A549 (cell line): ENCODE measurements around the gene SUSD1. TPM values are rescaled to one million over a fixed set of nuclear protein-coding genes. Genes with fewer than 3 reads are reported as not detected.

Experiments
- ATAC-seq, 2 experiments: fragments of 200-7000 bp in 1 of 2; fragments of >200 bp in 1 of 2; cut with Nextera tagmentation in 1 of 2; cut with Tn5 transposase in 1 of 2; 3 replicates each; pipeline versions ENCODE4 v1.8.0 to v1.9.1; 2018 to 2020; ENCODE audit warnings: mild to moderate bottlenecking in 1 of 2, moderate library complexity in 1 of 2
- CTCF ChIA-PET: fragments of 300-600 bp; sonication (Branson Sonifier 250); formaldehyde crosslinking; extraction: SDS; loops from one replicate; lab custom pipeline; 2021; ENCODE audit warnings: antibody characterized with exemption, inconsistent platforms; lab: Yijun Ruan, JAX
- POLR2A ChIA-PET: fragments of 350-600 bp; formaldehyde crosslinking; extraction: SDS; loops from one replicate; lab custom pipeline; 2021; ENCODE audit warnings: antibody characterized with exemption, inconsistent platforms; lab: Yijun Ruan, JAX
- DNase-seq, 2 experiments: peaks; one replicate each; pipeline versions ENCODE4 v3.0.0 to v3.0.0-alpha.2; 2011 to 2016; ENCODE audit warnings: low read depth in 1 of 2, low spot score in 1 of 2
- FAIRE-seq: peaks from 2 replicates; lab custom pipeline; 2011; peaks lifted over from hg19 to GRCh38; lab: Jason Lieb, UNC
- H3K27ac ChIP-seq, 2 experiments: fragments of >200 bp; sonication (Bioruptor Twin); formaldehyde crosslinking; 3 replicates each; pipeline ENCODE4 v1.5.1; 2016 to 2017
- H3K4me1 ChIP-seq: fragments of >200 bp; sonication (Bioruptor Twin); formaldehyde crosslinking; 3 replicates; pipeline ENCODE4 v1.6.1; 2016
- H3K4me2 ChIP-seq: fragments of >200 bp; sonication (Bioruptor Twin); formaldehyde crosslinking; 3 replicates; pipeline ENCODE4 v1.6.1; 2016
- H3K4me3 ChIP-seq: fragments of >200 bp; sonication (Bioruptor Twin); formaldehyde crosslinking; 3 replicates; pipeline ENCODE4 v1.5.1; 2016
- H3K9me3 ChIP-seq: fragments of >200 bp; sonication (Bioruptor Twin); formaldehyde crosslinking; 3 replicates; pipeline ENCODE4 v1.6.1; 2016
- CEBPB ChIP-seq, 2 experiments: fragments of >200 bp in 1 of 2; sonication (Bioruptor Twin) in 1 of 2; formaldehyde crosslinking in 1 of 2; IDR thresholded peaks; 2 replicates each; pipeline ENCODE4 v1.6.1; 2012 to 2016
- CHD2 ChIP-seq: fragments of 150-350 bp; IDR thresholded peaks from 2 replicates; pipeline ENCODE4 v1.6.1; 2014; ENCODE audit warnings: low read length; ENCODE audit not compliant: partially characterized antibody
- EP300 ChIP-seq, 2 experiments: fragments of >200 bp; sonication (Bioruptor Twin); formaldehyde crosslinking; IDR thresholded peaks; 2 replicates in 1 of 2; 3 replicates in 1 of 2; pipeline ENCODE4 v1.6.1; 2016 to 2017
- FOSL2 ChIP-seq, 2 experiments: fragments of 450-650 bp in 1 of 2; fragments of >200 bp in 1 of 2; sonication (Bioruptor Twin) in 1 of 2; formaldehyde crosslinking; IDR thresholded peaks; 2 replicates each; pipeline versions ENCODE4 v1.5.0 to v1.6.1; 2016 to 2020; ENCODE audit warnings: mild to moderate bottlenecking in 1 of 2, moderate library complexity in 1 of 2
- FOXS1 ChIP-seq: fragments of 250-450 bp; sonication (Bioruptor Pico); IDR thresholded peaks from 2 replicates; pipeline ENCODE4 v1.5.0; 2020; ENCODE audit warnings: mild to moderate bottlenecking, moderate library complexity
- GATA3 ChIP-seq: IDR thresholded peaks from 2 replicates; pipeline ENCODE4 v1.6.1; 2012; ENCODE audit warnings: borderline replicate concordance
- HDAC2 ChIP-seq: fragments of 200-600 bp; sonication (generic); IDR thresholded peaks from 2 replicates; pipeline ENCODE4 v1.6.1; 2016
- HEYL ChIP-seq: fragments of 250-450 bp; sonication (Bioruptor Pico); IDR thresholded peaks from 2 replicates; pipeline ENCODE4 v1.8.0; 2021; ENCODE audit warnings: mild to moderate bottlenecking, moderate library complexity
- HOXA7 ChIP-seq: fragments of 250-450 bp; sonication (Bioruptor Pico); IDR thresholded peaks from 2 replicates; pipeline ENCODE4 v1.5.0; 2020; ENCODE audit warnings: mild to moderate bottlenecking, moderate library complexity
- MAFK ChIP-seq: fragments of 450-650 bp; IDR thresholded peaks from 2 replicates; pipeline ENCODE4 v1.6.1; 2014; ENCODE audit not compliant: partially characterized antibody
- MAX ChIP-seq: IDR thresholded peaks from 2 replicates; pipeline ENCODE4 v1.6.1; 2012
- MYC ChIP-seq: IDR thresholded peaks from 2 replicates; pipeline ENCODE4 v1.6.1; 2012; ENCODE audit warnings: mild to moderate bottlenecking, inconsistent platforms, low read length, improper control_type of control experiment, borderline replicate concordance
- PHF8 ChIP-seq: fragments of 200-600 bp; sonication (generic); IDR thresholded peaks from 2 replicates; pipeline ENCODE4 v1.6.1; 2016; ENCODE audit warnings: low read depth, mild to moderate bottlenecking, antibody characterized with exemption, moderate library complexity, borderline replicate concordance
- RNF2 ChIP-seq: fragments of 200-600 bp; sonication (generic); IDR thresholded peaks from 2 replicates; pipeline ENCODE4 v1.6.1; 2016; ENCODE audit warnings: low read depth, mild to moderate bottlenecking, antibody characterized with exemption, moderate library complexity, borderline replicate concordance
- SMC3 ChIP-seq: fragments of >200 bp; sonication (Bioruptor Twin); formaldehyde crosslinking; IDR thresholded peaks from 3 replicates; pipeline ENCODE4 v1.6.1; 2018; ENCODE audit warnings: inconsistent platforms
- SREBF2 ChIP-seq: fragments of 450-650 bp; IDR thresholded peaks from 2 replicates; pipeline ENCODE4 v1.6.1; 2014; ENCODE audit warnings: mild to moderate bottlenecking, moderate library complexity
- TFCP2L1 ChIP-seq: fragments of 250-450 bp; sonication (Bioruptor Pico); IDR thresholded peaks from 2 replicates; pipeline ENCODE4 v1.5.0; 2021; ENCODE audit warnings: mild to moderate bottlenecking
- ZFP36 ChIP-seq: fragments of 450-650 bp; IDR thresholded peaks from 2 replicates; pipeline ENCODE4 v1.6.1; 2014; ENCODE audit warnings: borderline replicate concordance; ENCODE audit not compliant: partially characterized antibody
- ZSCAN20 ChIP-seq: fragments of 250-450 bp; sonication (Bioruptor Pico); IDR thresholded peaks from 2 replicates; pipeline ENCODE4 v1.8.0; 2022; ENCODE audit warnings: mild to moderate bottlenecking, moderate library complexity
- WGBS: methylation state at CpG from one replicate; pipeline ENCODE4 v1.1.6; 2017; ENCODE audit errors: missing lambda C conversion rate; 5-methylcytosine and 5-hydroxymethylcytosine counted together
- polyA plus RNA-seq, 4 experiments: library from polyadenylated mRNA; depleted of rRNA in 3 of 4; stranded (reverse); fragments of >200 nt; fragmentation: RNase III in 1 of 4; extraction: RNeasy Plus Mini Kit Qiagen cat#74134 plus additional on column Dnase treatment in 1 of 4; gene quantifications; 2 replicates in 3 of 4; 3 replicates in 1 of 4; pipeline ENCODE4 v1.2.3, GENCODE V29; 2011 to 2017
- TF ChIP-seq, protein P1 (sequence below): fragments of 150-350 bp; IDR thresholded peaks from 2 replicates; pipeline ENCODE4 v1.6.1; 2014; ENCODE audit warnings: low read depth, mild to moderate bottlenecking, low read length
- TF ChIP-seq, protein P2 (sequence below): fragments of 250-450 bp; sonication (Bioruptor Pico); IDR thresholded peaks from 2 replicates; pipeline ENCODE4 v1.5.0; 2020; ENCODE audit warnings: low read depth, mild to moderate bottlenecking, moderate library complexity

SUSD1 gene
- polyA plus RNA-seq, 2 of the 4 experiments (the other 2 are of a cell fraction), result 15.7 to 18.6 TPM

DNA sequence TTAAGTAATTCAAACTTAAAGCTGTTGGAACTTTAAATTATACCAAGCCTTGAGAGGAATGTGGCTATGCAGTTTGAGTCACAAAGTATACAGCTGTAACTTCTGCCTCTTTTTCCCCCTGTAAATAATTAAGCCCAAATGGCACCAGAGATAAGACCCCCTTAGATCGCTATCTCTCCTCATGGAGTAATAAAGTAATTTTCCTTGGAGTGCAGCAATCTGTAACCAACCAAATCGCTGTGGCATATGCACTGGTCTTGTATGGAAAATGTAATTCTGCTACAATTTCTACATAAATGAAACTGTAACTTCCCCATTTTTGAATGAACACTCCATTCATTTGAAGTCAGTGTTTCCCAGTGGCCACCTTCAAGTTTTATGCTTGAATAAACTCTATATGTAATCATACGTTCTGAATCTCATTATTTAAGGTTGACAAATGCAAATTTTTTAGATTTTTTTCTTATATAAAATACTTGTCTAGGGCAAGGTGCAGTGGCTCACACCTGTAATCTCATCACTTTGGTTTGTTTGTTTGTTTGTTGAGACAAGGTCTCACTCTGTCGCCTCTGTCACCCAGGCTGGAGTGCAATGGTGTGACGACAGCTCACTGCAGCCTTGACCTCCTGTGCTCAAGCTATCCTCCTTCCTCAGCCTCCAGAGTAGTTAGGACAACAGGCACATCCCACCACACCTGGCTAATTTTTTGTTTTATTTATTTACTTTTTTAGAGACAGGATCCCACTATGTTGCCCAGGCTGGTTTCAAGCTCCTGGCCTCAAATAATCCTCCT lies 12.3 kb downstream of the SUSD1 start:
- FAIRE-seq, result no peak
- ChIA-PET POLR2A (interaction anchor here (0.6 to 1.7 kb wide), 3 partner anchors 12 to 171 kb away, joined by 3 to 8 read pairs (median 5); partner anchors contain the start of gene PTBP3), CTCF (interaction anchor here (0.9 to 3.2 kb wide), 3 partner anchors 9 to 49 kb away, joined by 3 to 13 read pairs (median 4); no protein-coding TSS in a partner anchor)
- Histone ChIP-seq H3K4me1 (peaks cover 57% of the 10 kb centered on the region), H3K4me3 (no peak overlapping the region), H3K27ac (peak overlapping the region; percentile 64 to 77), H3K4me2 (peak overlapping the region; percentile 73), H3K9me3 (no peaks in the 10 kb centered on the region)
- ATAC-seq, result peak in 1 of 2 experiments; percentile 54; a peak in 3 of 6 replicates
- WGBS, result 17% methylated on average over 5 of the region's 5 CpGs
- TF ChIP-seq PHF8 (no peak), ZFP36 (no peak), EP300 (IDR thresholded peaks at IDR 0.05) (peak in 1 of 2 experiments; percentile 25; a peak in 1 of 5 replicates), CHD2 (no peak), MAFK (no peak), MAX (peak; percentile 42; the same call in 1 of the 2 replicates), FOSL2 (IDR thresholded peaks at IDR 0.05) (no peak), FOSL2 (CRISPR knock-in tag; IDR thresholded peaks at IDR 0.05) (peak; percentile 54), CEBPB (IDR thresholded peaks at IDR 0.05) (peak in 1 of 2 experiments; percentile 34; a peak in 1 of 4 replicates), GATA3 (peak; percentile 96)
- no peak for DNase-seq

DNA sequence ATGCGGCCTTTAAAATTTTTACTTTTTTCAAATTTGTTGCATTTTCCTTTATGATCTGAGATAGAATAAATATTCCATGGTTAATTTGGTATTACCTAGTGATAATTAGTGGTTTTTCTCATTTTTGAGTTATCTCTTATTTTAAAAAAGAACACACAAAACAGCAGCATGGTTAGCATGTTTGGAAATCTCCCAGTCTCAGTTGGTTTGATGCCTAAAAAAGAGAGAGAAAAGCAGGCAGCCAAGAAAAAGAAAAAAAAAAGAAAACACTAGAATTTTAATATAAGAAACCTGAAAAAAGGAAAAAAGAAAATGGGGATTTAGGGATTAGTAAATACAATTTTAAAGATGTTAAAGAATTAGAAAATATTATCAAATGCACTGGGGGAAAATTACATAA lies 15.3 kb downstream of the SUSD1 start:
- FAIRE-seq, result no peak
- Histone ChIP-seq H3K9me3 (no peaks in the 10 kb centered on the region), H3K4me3 (no peak overlapping the region), H3K27ac (no peak overlapping the region), H3K4me2 (no peak overlapping the region), H3K4me1 (peaks cover 37% of the 10 kb centered on the region)
- DNase-seq, result no peak
- no peak for ATAC-seq
- WGBS, result 96% methylated on average over 1 of the region's 1 CpG
- TF ChIP-seq, protein P1, sequence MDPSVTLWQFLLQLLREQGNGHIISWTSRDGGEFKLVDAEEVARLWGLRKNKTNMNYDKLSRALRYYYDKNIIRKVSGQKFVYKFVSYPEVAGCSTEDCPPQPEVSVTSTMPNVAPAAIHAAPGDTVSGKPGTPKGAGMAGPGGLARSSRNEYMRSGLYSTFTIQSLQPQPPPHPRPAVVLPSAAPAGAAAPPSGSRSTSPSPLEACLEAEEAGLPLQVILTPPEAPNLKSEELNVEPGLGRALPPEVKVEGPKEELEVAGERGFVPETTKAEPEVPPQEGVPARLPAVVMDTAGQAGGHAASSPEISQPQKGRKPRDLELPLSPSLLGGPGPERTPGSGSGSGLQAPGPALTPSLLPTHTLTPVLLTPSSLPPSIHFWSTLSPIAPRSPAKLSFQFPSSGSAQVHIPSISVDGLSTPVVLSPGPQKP, result no peak
- TF ChIP-seq ZSCAN20 (no peak), FOXS1 (CRISPR knock-in tag) (no peak), TFCP2L1 (CRISPR knock-in tag) (no peak), SREBF2 (no peak), HOXA7 (no peak), MAX (no peak), HDAC2 (no peak), HEYL (CRISPR knock-in tag) (no peak), MAFK (no peak)
- TF ChIP-seq, protein P2, sequence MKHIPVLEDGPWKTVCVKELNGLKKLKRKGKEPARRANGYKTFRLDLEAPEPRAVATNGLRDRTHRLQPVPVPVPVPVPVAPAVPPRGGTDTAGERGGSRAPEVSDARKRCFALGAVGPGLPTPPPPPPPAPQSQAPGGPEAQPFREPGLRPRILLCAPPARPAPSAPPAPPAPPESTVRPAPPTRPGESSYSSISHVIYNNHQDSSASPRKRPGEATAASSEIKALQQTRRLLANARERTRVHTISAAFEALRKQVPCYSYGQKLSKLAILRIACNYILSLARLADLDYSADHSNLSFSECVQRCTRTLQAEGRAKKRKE (CRISPR knock-in tag), result no peak
- CTCF ChIA-PET, result no interaction called here
- POLR2A ChIA-PET, result no interaction called here

DNA sequence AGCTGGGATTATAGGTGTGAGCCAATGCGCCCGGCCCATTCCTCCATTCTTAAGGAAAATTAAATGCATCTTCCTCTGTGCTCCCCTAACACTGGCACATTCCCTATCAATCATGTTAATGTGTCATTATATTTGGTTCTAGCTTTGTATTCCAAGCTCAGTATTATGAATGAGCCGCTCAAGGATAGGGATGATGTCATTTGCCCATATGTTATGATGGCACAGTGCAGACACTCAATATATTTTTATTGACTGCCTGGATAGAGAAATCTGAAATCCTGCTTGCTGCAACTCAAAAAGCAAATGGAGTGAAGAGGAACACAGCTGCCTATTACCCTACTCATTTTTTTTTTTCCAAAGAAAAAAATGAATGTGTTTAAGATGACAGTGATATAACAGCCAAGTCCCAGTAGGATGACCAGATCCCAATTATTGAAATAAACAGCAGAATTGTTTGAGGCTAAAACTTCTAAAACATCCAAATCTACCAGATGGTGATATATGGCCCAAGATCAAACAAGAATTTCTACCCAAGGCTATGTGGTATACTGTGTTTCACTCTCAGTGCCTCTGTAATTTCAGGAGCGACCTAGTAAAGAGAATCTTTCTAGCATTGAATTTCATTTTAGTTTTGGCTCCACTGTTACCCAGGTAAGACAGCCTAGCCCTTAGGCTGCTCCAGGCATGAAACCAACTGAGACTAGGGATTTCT lies 16.3 kb downstream of the SUSD1 start:
- TF ChIP-seq ZSCAN20 (no peak), RNF2 (no peak), PHF8 (no peak), SMC3 (no peak), MYC (no peak), SREBF2 (no peak)
- TF ChIP-seq, protein P1, result no peak
- ATAC-seq (no peak), DNase-seq (no peak), FAIRE-seq (no peak)
- H3K27ac ChIP-seq, result peak overlapping the region in 1 of 2 experiments; percentile 42; a peak in 3 of 6 replicates
- H3K9me3 ChIP-seq, result no peaks in the 10 kb centered on the region
- no peak overlapping the region for H3K4me3 ChIP-seq
- H3K4me1 ChIP-seq, result peaks cover 29% of the 10 kb centered on the region
- ChIA-PET POLR2A (no interaction called here), CTCF (no interaction called here)
- no peak overlapping the region for H3K4me2 ChIP-seq
- WGBS, result 96% methylated on average over 4 of the region's 4 CpGs
